CD4-positive, alpha-beta T cell (primary cell): ENCODE measurements around the gene NEURL3. TPM values are rescaled to one million over a fixed set of nuclear protein-coding genes. Genes with fewer than 3 reads are reported as not detected.

Experiments
- ATAC-seq: fragments of 200-7000 bp; cut with Tn5 transposase; one replicate; pipeline ENCODE4 v1.10.0; 2022; ENCODE audit warnings: mild to moderate bottlenecking; ENCODE audit not compliant: poor library complexity
- CTCF ChIA-PET: fragments of 350-600 bp; sonication (Branson Sonifier 250); formaldehyde crosslinking; loops from one replicate; lab custom pipeline; 2021; ENCODE audit warnings: antibody characterized with exemption, inconsistent platforms; lab: Charles Lee
- POLR2A ChIA-PET: fragments of 350-600 bp; sonication (Branson Sonifier 250); formaldehyde crosslinking; loops from one replicate; lab custom pipeline; 2021; ENCODE audit warnings: antibody characterized with exemption, inconsistent platforms; lab: Charles Lee
- DNase-seq, 14 experiments: peaks; one replicate each; pipeline ENCODE4 v3.0.0-alpha.2; 2013 to 2020; ENCODE audit warnings: mixed read lengths in 2 of 14
- H3K27ac ChIP-seq, 2 donors: one replicate each; pipeline versions ENCODE4 v1.5.1 to v1.7.0; 2013; ENCODE audit warnings: low read length in 2 of 2, low read depth in 1 of 2, mild to moderate bottlenecking in 1 of 2
- H3K27me3 ChIP-seq, 2 experiments: 1 replicate in 1 of 2; 2 replicates in 1 of 2; pipeline versions ENCODE4 v1.6.1 to v1.7.0; 2013; ENCODE audit warnings: low read length in 2 of 2, control low read depth in 1 of 2, mild to moderate bottlenecking in 1 of 2, moderate library complexity in 1 of 2; ENCODE audit not compliant: insufficient read depth in 2 of 2, control insufficient read depth in 1 of 2
- H3K36me3 ChIP-seq: one replicate; pipeline ENCODE4 v1.6.1; 2013; ENCODE audit warnings: low read length, control low read depth; ENCODE audit not compliant: insufficient read depth
- H3K4me1 ChIP-seq: one replicate; pipeline ENCODE4 v1.6.1; 2013; ENCODE audit warnings: low read length, control low read depth; ENCODE audit not compliant: insufficient read depth
- H3K4me3 ChIP-seq: one replicate; pipeline ENCODE4 v1.5.1; 2013; ENCODE audit warnings: mild to moderate bottlenecking, low read length, moderate library complexity
- H3K9me3 ChIP-seq, 2 experiments: 1 replicate in 1 of 2; 2 replicates in 1 of 2; pipeline versions ENCODE4 v1.6.1 to v1.7.0; 2013; ENCODE audit warnings: low read length in 2 of 2, mild to moderate bottlenecking in 2 of 2, control low read depth in 1 of 2, moderate library complexity in 1 of 2; ENCODE audit not compliant: control insufficient read depth in 1 of 2, insufficient read depth in 1 of 2
- H3K27ac Mint-ChIP-seq: one replicate; pipeline ENCODE4 v1.8.0; 2020; ENCODE audit warnings: mixed read lengths
- H3K27me3 Mint-ChIP-seq: one replicate; pipeline ENCODE4 v1.8.0; 2021; ENCODE audit warnings: mixed read lengths
- H3K36me3 Mint-ChIP-seq: one replicate; pipeline ENCODE4 v1.8.0; 2021; ENCODE audit warnings: low read depth, mixed read lengths
- H3K4me1 Mint-ChIP-seq: one replicate; pipeline ENCODE4 v1.8.0; 2021; ENCODE audit warnings: low read depth, mixed read lengths
- H3K4me3 Mint-ChIP-seq: one replicate; pipeline ENCODE4 v1.8.0; 2020; ENCODE audit warnings: mild to moderate bottlenecking, mixed read lengths
- H3K9me3 Mint-ChIP-seq: one replicate; pipeline ENCODE4 v1.8.0; 2020; ENCODE audit warnings: mixed read lengths
- intact Hi-C, 2 experiments: fragments of 100-400 bp; cut with DNase I in 1 of 2; cut with micrococcal nuclease in 1 of 2; formaldehyde crosslinking; loops; one replicate each; pipeline versions ENCODE4 v1.15.1 to v1.9.0; 2023 to 2025; cut with DNase I, micrococcal nuclease
- total RNA-seq, 174 experiments: library from RNA in 2 of 174; stranded (reverse) in 2 of 174; gene quantifications; one replicate each; pipeline ENCODE4 v1.2.3 and lab custom pipeline; 2021 to 2026
- TF ChIP-seq, protein P1 (sequence below): fragments of 200-600 bp; IDR thresholded peaks from one replicate; pipeline ENCODE4 v1.8.0; 2022; ENCODE audit warnings: antibody characterized with exemption, mild to moderate bottlenecking

Gene NEURL3
- total RNA-seq, 2 experiments from 2014 or later, result not detected

DNA sequence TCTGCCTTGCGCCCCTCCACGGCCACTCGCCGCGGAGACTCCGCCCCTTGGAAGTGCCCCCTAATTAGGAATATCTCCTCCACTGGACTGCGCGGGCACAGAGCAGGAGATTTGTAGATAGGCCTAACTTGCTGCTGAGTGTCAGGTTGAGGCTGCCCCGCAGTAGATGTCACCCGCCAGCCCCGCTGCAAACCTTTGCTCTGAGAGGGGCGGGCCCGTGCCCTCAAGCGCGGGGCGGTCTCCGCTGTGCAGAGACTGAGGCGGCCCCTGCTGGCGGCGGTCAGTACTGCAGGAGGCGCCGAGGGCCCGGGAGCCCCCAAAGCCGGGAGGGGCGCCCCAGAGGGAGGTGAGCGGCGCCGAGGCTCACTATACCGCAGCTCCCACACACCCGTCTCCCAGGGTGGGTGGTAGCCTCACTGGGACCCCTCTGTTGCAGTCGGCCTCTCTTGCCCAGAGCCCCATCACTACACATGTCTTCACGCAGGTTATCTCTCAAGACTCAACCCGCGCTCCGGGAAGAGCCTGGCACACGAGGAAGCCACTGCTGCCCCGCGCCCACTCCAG, 2.9 kb upstream of the NEURL3 start:
- peak overlapping the region; percentile 79 for H3K4me3 Mint-ChIP-seq
- ATAC-seq (peak; percentile 99), DNase-seq (peak; percentile 80 to 95 (median 88))
- Histone ChIP-seq H3K9me3 (no peaks in the 10 kb centered on the region), H3K27ac (no peak overlapping the region), H3K4me1 (peaks cover 20% of the 10 kb centered on the region), H3K4me3 (peak overlapping the region; percentile 37), H3K27me3 (peaks cover 5 to 11% of the 10 kb centered on the region in 2 experiments), H3K36me3 (no peaks in the 10 kb centered on the region)
- H3K4me1 Mint-ChIP-seq, result peaks cover 18% of the 10 kb centered on the region
- intact Hi-C loops, result loop anchor here (1.0 to 10.0 kb wide), 10 partner anchors 36 to 483 kb away; partner anchors contain the start of genes SNRNP200 (in 2 of the 2) and STARD7 (in 2 of the 2)
- no peaks in the 10 kb centered on the region for H3K9me3 Mint-ChIP-seq
- TF ChIP-seq, protein P1, sequence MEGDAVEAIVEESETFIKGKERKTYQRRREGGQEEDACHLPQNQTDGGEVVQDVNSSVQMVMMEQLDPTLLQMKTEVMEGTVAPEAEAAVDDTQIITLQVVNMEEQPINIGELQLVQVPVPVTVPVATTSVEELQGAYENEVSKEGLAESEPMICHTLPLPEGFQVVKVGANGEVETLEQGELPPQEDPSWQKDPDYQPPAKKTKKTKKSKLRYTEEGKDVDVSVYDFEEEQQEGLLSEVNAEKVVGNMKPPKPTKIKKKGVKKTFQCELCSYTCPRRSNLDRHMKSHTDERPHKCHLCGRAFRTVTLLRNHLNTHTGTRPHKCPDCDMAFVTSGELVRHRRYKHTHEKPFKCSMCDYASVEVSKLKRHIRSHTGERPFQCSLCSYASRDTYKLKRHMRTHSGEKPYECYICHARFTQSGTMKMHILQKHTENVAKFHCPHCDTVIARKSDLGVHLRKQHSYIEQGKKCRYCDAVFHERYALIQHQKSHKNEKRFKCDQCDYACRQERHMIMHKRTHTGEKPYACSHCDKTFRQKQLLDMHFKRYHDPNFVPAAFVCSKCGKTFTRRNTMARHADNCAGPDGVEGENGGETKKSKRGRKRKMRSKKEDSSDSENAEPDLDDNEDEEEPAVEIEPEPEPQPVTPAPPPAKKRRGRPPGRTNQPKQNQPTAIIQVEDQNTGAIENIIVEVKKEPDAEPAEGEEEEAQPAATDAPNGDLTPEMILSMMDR, result peak; percentile 99
- H3K27me3 Mint-ChIP-seq, result peaks cover 22% of the 10 kb centered on the region
- H3K27ac Mint-ChIP-seq, result peak overlapping the region; percentile 44
- CTCF ChIA-PET, result interaction anchor here (0.6 to 1.7 kb wide), 9 partner anchors 19 to 495 kb away, joined by 3 to 11 read pairs (median 3); no protein-coding TSS in a partner anchor
- H3K36me3 Mint-ChIP-seq, result no peaks in the 10 kb centered on the region
- POLR2A ChIA-PET, result interaction anchor here (1.1 to 2.8 kb wide), 2 partner anchors 29 to 101 kb away, joined by 5 to 19 read pairs; partner anchors contain the start of gene ARID5A

DNA sequence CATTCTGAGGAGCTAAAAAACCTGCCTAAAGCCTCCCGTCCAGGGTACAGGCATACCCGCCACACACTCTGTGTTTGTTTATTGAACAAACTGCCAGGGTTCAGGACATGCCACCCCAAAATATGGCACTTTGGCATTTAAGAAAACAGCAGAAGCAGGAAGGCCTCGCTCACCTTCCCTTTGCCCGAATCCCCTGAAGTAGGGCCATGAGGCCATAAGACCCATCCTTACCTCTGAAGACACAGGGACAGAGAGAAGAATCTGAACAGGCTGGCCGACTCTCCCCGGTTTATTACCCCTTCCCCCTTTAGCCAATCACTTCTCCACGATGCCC, 1.7 kb upstream of the NEURL3 start:
- intact Hi-C loops, result loop anchor here in 1 of 2 experiments (5.0 to 10.0 kb wide), 4 partner anchors 35 to 482 kb away; partner anchors contain the start of gene STARD7
- Histone ChIP-seq H3K9me3 (no peaks in the 10 kb centered on the region), H3K27ac (no peak overlapping the region), H3K36me3 (no peaks in the 10 kb centered on the region), H3K4me1 (peaks cover 30% of the 10 kb centered on the region), H3K4me3 (no peak overlapping the region), H3K27me3 (peaks cover 5 to 11% of the 10 kb centered on the region in 2 experiments)
- H3K4me1 Mint-ChIP-seq, result peaks cover 21% of the 10 kb centered on the region
- no peaks in the 10 kb centered on the region for H3K9me3 Mint-ChIP-seq
- peaks cover 22% of the 10 kb centered on the region for H3K27me3 Mint-ChIP-seq
- no peak for DNase-seq
- H3K36me3 Mint-ChIP-seq, result no peaks in the 10 kb centered on the region
- H3K4me3 Mint-ChIP-seq, result no peak overlapping the region
- CTCF ChIA-PET, result interaction anchor here (1.7 kb wide), 1 partner anchor 99 kb away, joined by 11 read pairs; no protein-coding TSS in a partner anchor
- H3K27ac Mint-ChIP-seq, result no peak overlapping the region
- POLR2A ChIA-PET, result interaction anchor here (1.2 to 2.8 kb wide), 2 partner anchors 32 to 100 kb away, joined by 3 to 19 read pairs; no protein-coding TSS in a partner anchor
- ATAC-seq, result no peak
- TF ChIP-seq, protein P1, result no peak

DNA sequence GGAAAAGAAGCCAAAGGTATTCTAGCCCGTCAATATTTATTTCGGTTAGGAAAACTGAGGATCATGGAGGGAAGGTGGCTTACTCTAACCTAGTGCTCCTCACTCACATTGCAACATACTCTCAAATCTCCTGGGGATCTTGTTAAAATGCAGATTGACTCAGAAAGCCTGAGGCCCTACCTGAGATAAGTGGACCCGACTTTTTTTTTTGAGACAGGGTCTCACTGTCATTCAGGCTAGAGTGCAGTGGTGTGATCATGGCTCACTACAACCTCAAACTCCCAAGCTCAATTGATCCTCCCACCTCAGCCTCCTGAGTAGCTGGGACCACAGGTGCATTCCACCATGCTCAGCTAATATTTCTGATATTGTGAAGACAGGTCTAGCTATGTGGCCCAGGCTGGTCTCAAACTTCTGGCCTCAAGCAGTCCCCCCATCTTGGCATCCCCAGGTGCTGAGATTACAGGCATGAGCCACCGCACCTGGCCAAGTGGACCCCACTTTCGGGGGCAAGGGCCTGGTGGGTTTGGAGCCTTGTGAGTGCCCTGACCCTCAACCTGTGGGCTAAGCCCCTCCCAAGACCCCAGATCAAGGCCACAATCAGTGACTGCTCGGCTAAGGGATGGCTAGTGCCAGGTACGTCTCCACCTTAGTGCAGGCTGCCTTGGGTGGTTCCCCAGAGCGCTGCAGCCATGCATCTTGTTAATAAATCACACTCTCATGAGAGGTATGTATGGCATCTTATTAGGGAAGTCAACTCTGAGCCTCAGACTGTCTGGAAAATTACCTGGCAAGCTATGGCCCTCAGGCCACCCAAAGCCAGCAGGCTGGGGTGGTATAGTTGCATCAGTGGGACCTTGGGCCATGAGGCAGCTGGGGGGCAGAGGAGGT, 1.1 kb upstream of the NEURL3 start:
- intact Hi-C loops, result loop anchor here in 1 of 2 experiments (5.0 to 10.0 kb wide), 4 partner anchors 34 to 481 kb away; partner anchors contain the start of gene STARD7
- Histone ChIP-seq H3K9me3 (no peaks in the 10 kb centered on the region), H3K27me3 (peaks cover 5 to 11% of the 10 kb centered on the region in 2 experiments), H3K4me3 (no peak overlapping the region), H3K36me3 (no peaks in the 10 kb centered on the region), H3K4me1 (peaks cover 36% of the 10 kb centered on the region), H3K27ac (no peak overlapping the region)
- no peaks in the 10 kb centered on the region for H3K9me3 Mint-ChIP-seq
- H3K4me3 Mint-ChIP-seq, result no peak overlapping the region
- H3K27ac Mint-ChIP-seq, result no peak overlapping the region
- ATAC-seq, result no peak
- no peak for DNase-seq
- TF ChIP-seq, protein P1, result no peak
- CTCF ChIA-PET, result no interaction called here
- POLR2A ChIA-PET, result interaction anchor here (1.2 kb wide), 1 partner anchor 32 kb away, joined by 3 read pairs; no protein-coding TSS in a partner anchor
- peaks cover 27% of the 10 kb centered on the region for H3K4me1 Mint-ChIP-seq
- no peaks in the 10 kb centered on the region for H3K36me3 Mint-ChIP-seq
- H3K27me3 Mint-ChIP-seq, result peaks cover 21% of the 10 kb centered on the region
